Measurements from ENCODE around the gene TRPV3. TPM values are rescaled to one million over a fixed set of nuclear protein-coding genes. Genes with fewer than 3 reads are reported as not detected.

The TRPV3 gene
- total and polyA plus RNA-seq, 8 donors: 0.21 to 0.99 (median 0.50) TPM

- Histone ChIP-seq H3K27ac (no peak overlapping the region), H3K4me3 (no peak overlapping the region), H3K9me3 (no peaks in the 10 kb centered on the region), H3K27me3 (no peaks in the 10 kb centered on the region), H3K36me3 (peaks cover 0 to 1% (median 0%) of the 10 kb centered on the region in 3 donors), H3K4me1 (no peaks in the 10 kb centered on the region)
- ATAC-seq: no peak
- 89 to 90% methylated on average over 15 of the region's 15 CpGs for WGBS, 2 donors
- intact Hi-C loops (cut with DNase I): no loop called here
- FAIRE-seq: no peak
- no peak for DNase-seq
- no peak for TF ChIP-seq CTCF (IDR thresholded peaks at IDR 0.05)
Observed at GRCh38 chr17:3600529-3601205, 43.1 kb upstream of the TRPV3 start.

GRCh38 chr17:3598078-3598477 is 40.5 kb upstream of the TRPV3 start:
- no peaks in the 10 kb centered on the region for H3K9me3 ChIP-seq
- FAIRE-seq (no peak), DNase-seq (no peak), ATAC-seq (no peak)
- no peak for TF ChIP-seq CTCF (IDR thresholded peaks at IDR 0.05)
- 89 to 96% methylated on average over 13 of the region's 13 CpGs for WGBS, 2 donors
- no peaks in the 10 kb centered on the region for H3K4me1 ChIP-seq
- no peak overlapping the region for H3K4me3 ChIP-seq
- H3K27ac ChIP-seq: no peak overlapping the region
- no peaks in the 10 kb centered on the region for H3K27me3 ChIP-seq
- intact Hi-C loops (cut with DNase I): no loop called here
- no peaks in the 10 kb centered on the region for H3K36me3 ChIP-seq

GRCh38 chr17:3596804-3597464 is 39.3 kb upstream of the TRPV3 start:
- Histone ChIP-seq H3K27ac (no peak overlapping the region), H3K4me3 (no peak overlapping the region), H3K36me3 (no peaks in the 10 kb centered on the region), H3K4me1 (no peaks in the 10 kb centered on the region), H3K9me3 (no peaks in the 10 kb centered on the region), H3K27me3 (no peaks in the 10 kb centered on the region)
- no peak for FAIRE-seq
- TF ChIP-seq CTCF (IDR thresholded peaks at IDR 0.05): no peak
- DNase-seq: no peak
- 91 to 93% methylated on average over 27 of the region's 27 CpGs for WGBS, 2 donors
- intact Hi-C loops (cut with DNase I): no loop called here
- ATAC-seq: no peak

GRCh38 chr17:3594976-3595375 is 37.4 kb upstream of the TRPV3 start:
- Histone ChIP-seq H3K9me3 (no peaks in the 10 kb centered on the region), H3K4me1 (no peaks in the 10 kb centered on the region), H3K36me3 (peaks cover 0 to 9% (median 0%) of the 10 kb centered on the region in 3 donors), H3K4me3 (no peak overlapping the region), H3K27me3 (no peaks in the 10 kb centered on the region), H3K27ac (no peak overlapping the region)
- ATAC-seq (no peak), FAIRE-seq (no peak), DNase-seq (no peak)
- intact Hi-C loops (cut with DNase I): no loop called here
- 84 to 86% methylated on average over 15 of the region's 15 CpGs for WGBS, 2 donors
- TF ChIP-seq CTCF (IDR thresholded peaks at IDR 0.05): no peak
